GM19238 (cell line): ENCODE data around the gene GORASP2.
A peak's percentile ranks its signal among the peaks of the same experiment; 100 is the strongest.

Source experiments
- DNase-seq: peaks from one replicate; pipeline ENCODE4 v3.0.0; 2011; ENCODE audit warnings: low spot score; ENCODE audit not compliant: insufficient read length

GORASP2 gene

DNA sequence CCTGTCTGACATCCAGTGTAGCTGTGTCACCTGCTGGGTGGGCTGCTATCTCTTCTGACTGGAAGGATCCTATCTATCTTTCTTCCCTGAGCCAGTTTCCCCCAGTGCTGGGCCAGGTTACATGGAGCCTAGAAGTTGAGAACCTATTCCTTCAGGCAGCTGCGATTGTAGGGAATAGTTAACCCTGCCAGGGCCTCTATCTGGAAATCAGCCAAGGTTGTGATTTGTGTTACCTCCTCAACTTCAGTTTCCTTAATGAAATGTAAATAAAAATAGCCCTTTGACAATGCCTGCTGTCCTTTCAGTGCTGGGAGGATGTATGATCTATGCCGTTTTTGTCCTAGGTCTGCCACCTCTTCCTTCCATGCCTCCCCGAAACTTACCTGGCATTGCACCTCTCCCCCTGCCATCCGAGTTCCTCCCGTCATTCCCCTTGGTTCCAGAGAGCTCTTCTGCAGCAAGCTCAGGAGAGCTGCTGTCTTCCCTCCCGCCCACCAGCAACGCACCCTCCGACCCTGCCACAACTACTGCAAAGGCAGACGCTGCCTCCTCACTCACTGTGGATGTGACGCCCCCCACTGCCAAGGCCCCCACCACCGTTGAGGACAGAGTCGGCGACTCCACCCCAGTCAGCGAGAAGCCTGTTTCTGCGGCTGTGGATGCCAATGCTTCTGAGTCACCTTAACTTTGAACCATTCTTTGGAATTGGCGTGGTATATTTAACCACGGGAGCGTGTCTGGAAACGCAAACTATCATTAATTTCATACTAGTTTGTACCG, 36.6 kb downstream of the GORASP2 start:
- DNase-seq, result no peak

DNA sequence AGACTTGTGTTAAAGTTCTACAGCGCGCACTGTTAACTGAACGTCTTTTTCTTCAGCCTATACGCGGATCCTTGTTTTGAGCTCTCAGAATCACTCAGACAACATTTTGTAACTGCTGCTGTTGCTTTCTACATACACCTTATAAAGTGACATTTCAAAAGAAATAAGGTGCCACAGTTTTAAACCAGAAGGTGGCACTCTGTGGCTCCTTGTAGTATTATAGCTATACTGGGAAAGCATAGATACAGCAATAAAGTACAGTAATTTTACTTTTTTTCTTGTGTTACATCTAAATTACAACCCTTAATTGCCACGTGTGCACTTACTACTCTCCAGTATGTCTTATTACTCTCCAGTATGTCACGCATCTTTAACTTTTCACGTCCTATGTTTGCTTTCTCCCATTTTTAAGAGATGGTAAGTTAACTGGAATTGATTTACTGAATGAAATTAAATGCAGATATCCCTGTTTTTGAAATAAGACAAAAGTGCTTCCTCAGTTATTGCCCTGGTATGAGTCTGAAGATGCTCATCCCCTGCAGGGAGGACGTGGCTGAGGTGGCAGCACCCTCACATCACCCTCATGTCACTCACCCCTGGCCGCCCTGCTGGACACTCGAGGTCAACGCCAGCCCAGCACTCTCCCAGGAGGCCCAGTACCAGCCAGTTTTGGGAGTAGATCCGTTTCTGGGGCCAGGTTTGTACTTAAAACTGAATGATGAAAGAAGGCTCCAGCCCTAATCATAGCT, 37.8 kb downstream of the GORASP2 start:
- no peak for DNase-seq

DNA sequence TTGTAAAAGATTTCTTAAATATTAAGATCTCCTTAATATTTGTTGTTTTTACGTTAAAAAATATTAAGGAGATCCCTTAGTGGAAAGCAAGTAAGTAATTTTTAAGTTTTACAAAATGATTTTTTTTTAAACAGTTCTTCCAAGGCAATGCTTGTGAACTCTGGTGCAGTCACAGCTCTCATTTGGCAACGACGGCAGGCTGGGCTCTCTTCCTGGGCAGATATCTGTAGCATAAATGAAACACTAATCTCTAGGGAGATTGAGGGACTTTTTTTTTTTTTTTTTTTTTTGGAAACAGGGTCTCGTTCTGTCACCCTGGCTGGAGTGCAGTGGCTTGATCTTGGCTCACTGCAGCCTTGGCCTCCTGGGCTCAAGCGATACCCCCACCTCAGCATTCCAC, 38.5 kb downstream of the GORASP2 start:
- no peak for DNase-seq

DNA sequence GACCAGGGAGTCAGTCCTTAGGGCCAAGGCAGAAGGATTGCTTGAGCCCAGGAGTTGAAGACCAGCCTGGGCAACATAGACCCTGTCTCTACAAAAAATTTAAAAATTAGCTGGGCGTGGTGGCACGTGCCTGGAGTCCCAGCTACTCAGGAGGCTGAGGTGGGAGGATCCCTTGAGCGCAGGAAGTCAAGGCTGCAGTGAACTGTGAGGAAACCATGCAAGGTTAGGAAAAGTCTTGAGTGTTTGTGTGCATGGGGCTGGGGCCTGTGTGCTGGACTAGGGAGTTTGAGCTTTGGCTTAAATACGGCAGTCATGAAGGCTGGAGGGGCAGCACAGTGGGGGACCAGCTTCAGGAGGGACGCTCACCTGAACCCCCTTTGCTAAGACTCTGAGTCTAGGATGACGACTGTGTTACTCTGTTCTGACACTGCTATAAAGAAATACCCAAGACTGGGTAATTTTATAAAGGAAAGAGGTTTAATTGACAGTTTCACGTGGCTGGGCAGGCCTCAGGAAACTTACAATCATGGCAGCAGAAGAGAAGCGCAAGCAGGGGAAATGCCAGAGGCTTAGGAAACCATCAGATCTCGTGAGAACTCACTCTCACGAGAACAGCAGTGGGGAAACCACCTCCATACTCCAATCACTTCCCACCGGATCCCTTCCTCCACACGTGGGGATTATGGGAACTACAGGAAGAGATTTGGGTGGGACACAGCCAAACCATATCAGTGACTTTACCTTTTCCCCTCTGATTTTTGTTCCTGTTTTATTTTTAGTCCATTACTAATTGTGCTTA, 39.4 kb downstream of the GORASP2 start:
- no peak for DNase-seq

DNA sequence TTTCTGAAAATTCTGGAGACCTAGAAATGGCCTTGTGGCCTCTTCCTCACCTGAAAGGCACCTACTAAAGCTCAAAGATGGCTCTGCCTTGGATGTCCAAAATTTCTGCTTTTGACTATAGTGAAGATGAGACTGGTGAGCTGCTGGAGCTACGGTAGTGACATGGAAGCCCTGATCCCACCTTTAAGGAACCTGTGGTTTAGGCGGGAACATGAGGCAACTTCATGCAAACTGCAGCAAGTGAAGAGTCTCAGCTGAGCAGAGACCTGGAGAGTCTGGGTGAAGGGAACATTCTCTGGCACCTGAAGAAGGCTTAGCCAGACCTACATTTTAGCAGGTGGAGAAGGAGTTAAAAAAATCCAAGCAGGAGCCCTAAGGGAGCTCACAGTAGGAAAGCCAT, 40.0 kb downstream of the GORASP2 start:
- DNase-seq, result no peak

DNA sequence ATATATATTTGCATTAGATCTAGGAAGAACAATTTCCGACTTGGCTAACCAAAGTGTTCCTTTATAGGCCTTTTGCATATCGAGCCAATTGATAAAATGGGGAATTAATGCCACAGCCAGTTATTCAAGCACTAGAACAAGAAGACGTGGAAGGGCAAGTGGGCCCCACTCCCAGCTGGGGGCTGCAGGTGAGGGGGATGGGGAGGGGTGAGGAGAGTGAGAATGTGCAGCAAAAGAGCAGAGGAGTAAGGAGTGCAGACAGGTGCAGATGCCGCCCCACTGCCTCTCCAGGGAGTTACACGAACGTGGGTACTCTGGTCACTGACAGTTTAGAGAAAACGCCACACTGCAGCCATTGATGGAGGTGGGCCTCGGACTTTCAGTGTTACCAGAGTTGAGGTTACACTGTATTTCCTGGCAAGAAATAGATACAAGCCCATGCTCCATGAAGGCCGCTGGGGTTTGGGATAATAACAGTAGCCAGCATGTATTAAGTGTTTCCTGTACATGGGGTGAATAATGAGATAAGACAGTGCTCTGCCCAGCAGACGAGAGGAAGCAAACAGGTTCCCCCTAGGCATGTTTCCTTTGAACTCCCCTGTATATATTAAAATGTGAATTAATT, 40.9 kb downstream of the GORASP2 start:
- no peak for DNase-seq

DNA sequence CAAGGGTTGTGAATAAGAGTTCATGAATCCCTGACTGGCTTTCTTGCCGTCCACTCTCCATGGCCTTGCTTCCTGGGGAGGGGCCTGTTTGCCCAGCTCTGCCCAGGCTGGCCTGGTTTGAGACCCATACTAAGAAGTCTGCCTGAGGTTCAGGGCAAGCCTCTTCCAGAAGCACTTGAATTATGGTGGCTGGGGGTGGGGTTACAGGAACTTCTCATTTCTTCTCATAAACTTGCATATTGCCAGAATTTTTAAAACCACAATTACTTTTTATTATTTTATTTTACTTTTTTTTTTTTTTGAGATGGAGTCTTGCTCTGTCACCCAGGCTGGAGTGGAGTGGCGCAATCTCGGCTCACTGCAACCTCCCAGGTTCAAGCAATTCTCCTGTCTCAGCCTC, 42.0 kb downstream of the GORASP2 start:
- DNase-seq, result no peak

DNA sequence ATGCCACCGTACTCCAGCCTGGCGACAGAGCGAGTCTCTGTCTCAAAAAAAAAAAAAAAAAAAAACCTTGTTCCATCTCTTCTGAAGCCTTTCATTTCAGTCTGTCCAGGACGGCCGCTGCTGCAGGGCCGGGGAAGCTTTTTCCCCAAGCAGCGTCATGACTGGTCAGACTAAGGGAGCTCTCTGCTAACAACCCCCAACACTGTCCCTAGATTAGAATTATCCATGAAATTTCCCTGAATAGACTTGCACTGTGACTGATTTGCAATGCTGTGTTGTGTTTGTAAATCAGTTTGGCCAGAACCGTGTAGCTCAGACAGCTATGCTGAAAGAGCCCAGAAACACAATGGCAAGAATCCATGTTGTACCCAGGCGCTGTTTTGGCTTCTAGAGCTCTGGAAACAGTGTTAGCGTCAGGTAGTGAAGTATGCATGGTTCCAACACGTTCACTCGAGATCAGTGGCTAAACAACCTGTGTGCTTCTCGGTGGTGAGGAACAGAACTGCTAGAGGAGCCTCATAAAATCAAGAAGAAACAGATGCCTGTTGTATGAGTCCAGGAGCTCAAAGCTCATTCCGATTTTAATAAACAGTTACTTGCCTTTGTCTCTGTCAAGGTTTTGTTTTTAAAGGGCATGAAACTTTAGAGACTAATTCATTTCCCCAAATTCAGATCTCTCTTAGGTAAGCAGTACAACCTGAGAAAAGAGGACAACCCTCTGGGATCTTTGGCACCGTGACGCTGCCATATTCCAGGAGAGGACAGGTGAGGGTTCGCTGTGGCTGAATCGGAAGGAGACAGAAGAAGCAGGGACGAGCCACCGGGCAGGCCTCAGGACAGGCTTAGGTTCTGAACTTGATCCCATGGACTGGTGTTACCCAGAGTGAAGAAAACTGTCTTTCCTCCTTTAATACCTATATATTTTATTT, 43.5 kb downstream of the GORASP2 start:
- no peak for DNase-seq

DNA sequence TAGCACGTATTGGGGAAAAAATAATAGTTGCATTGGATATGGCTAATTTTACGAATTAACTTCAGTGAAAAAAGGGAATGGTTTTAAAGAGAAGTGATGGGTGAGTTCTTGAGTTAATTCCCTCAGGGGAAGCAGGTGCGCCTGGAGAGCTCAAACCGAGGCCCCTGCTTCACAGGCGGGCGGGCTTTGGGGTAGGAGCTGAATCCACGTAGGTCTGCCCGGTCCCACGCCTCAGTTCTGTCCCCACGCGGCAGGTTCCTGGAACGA, 44.1 kb downstream of the GORASP2 start:
- DNase-seq, result no peak

DNA sequence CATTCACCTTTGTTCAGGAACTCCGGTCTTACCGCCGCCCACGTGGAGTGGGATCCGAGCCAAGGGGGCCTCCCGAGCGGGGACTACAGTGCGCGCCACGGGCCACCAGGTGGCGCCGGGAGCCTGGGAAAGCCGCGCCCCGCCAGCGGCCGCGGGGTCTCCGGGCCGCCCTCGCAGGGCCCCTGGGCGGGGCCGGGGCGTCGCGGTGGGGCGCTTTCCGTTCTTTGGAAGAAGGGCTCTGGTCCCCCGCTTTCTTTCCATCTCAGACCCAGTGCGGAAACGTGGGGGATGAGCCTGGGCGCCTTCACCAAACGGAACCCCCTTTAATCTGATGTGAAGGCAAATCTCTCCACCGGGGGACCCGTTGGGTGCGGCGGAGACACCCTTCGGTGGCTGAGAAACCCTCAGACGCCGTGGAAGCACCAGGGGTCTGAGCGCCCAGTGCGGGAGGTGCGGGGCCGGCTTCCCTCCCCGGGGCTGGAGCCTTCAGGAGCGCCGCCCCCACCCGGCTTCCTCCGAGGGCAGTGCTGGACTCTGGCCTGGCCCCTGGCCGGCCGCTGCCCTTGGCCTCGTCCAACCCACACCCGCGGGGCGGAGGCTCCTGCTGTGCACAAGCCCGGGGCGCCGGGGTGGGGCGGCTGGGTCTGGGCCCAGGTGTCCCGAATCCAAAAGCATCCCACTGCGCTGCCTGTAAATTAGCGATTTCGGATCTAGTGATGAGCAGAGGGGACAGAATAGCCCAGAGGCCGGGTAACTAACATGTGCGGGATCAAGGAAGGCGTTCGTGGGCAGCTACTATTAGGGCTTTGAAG, 44.6 kb downstream of the GORASP2 start:
- DNase-seq, result peak; percentile 90

DNA sequence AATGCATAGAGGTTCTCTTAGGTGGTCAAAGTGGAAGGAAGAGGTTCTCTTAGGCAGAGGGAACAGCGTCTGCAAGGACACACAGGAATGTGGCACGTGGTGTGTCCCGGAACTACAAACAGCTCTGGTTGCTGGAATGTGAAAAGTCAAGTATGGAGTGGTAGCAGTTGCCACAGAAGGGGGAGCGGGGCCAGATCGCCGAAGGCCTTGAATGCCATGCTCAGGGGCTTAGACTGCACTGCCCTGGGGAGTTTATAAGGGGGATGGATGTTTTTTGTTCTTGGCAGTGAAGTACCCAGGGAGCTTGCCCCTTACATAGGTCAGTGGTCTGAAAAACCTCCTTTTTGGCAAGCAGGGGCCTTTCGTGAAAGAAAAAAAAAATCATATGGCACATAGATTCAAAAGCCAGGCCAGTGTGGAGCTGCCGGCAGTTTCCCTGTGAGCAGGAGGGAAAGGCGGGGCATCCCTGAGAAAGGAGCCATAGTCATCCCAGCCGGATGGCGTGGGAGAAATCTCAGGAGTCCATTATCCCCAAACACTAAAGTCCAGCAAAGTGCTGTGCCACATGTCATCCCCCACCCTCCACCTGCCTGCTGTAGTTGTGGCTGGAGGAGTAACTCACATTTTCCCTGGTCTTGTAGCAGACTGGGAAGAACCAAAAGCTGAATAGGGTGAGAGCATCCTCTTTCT, 45.4 kb downstream of the GORASP2 start:
- no peak for DNase-seq

DNA sequence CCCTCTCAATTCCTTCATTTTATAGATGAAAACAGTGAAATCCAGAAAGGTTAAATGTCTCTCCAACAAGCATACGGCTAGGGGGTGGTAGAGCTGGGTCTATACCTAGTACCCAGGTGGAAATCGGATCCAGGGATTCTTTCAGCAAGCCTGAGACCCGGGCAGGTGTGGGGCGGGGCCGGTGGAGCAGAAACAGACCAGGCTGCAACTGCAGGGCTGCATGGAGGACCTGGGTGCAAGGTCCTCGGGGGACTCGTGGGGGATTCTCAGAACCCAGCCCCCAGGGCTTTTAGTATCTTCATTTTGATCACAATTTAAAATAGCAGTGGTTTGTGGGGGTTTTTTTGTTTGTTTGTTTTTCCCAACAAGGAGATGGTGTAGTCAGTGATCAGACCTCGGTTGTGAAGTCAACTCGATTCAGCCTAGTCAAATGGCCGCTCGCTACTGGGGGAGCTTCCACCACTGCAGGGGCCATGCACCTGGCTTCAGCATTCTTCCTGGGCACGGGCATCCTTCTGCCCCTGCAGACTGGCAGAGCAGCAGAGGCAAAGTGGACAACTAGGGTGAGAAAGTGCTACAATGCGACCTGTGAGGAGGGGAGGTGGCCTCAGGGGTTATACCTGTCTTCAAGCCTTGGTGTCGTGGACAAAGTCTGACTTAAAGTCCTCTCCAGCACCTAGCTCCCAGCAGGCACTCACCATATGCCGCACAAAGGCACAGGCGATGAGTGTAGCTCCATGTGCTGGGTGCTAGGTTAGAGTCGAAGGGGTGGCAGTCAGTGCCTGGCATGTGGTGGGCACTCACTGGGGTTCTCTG, 46.3 kb downstream of the GORASP2 start:
- no peak for DNase-seq

DNA sequence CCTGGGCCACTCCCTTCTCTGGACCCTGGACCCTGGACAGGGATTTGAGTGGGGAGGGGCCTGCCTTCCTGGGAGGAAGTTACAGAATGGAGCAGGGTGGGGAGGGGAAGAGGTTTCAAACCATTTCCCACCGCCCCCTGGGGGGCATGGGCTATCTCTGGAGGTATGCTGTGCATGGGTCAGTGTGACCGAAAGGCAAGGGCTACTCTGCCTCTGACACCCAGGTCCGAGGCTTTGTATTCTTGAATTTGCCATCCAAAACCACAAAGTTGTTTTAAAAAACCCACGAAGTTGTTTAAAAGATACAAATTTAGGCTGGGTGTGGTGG, 46.9 kb downstream of the GORASP2 start:
- no peak for DNase-seq

DNA sequence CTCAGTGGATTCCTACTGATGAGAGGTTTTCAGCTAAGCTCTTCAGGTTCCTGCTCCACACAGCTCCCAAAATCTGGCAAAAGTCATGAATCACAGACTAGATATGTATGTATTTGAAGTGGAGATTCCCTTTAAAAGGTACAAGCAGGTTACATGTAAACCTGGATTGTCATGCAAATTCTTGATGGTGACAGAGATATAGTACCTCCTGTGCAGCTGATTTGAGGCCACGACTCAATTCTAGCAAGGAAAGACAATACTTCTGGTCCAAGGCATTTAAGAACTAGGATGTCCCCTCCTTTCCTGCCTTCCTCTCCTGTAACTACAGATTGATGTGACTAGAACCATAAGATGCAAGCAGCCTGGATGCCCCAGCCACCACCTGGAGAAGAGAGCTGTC, 55.0 kb downstream of the GORASP2 start:
- no peak for DNase-seq

DNA sequence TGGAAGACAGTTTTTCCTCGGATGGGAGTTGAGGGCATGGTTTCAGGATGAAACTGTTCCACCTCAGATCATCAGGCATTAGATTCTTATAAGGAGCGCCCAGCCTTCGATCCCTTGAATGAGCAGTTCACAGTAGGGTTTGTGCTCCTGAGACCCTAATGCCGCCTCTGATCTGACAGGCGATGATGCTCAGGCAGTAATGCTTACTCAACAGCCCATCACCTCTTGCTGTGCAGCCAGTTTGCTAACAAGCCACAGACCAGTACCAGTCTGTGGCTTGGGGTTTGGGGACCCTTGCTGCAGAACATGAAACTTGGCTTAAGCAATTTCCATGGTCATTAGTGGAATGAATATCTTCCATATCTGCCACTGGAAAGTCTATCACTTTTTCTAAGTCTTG, 56.4 kb downstream of the GORASP2 start:
- no peak for DNase-seq

DNA sequence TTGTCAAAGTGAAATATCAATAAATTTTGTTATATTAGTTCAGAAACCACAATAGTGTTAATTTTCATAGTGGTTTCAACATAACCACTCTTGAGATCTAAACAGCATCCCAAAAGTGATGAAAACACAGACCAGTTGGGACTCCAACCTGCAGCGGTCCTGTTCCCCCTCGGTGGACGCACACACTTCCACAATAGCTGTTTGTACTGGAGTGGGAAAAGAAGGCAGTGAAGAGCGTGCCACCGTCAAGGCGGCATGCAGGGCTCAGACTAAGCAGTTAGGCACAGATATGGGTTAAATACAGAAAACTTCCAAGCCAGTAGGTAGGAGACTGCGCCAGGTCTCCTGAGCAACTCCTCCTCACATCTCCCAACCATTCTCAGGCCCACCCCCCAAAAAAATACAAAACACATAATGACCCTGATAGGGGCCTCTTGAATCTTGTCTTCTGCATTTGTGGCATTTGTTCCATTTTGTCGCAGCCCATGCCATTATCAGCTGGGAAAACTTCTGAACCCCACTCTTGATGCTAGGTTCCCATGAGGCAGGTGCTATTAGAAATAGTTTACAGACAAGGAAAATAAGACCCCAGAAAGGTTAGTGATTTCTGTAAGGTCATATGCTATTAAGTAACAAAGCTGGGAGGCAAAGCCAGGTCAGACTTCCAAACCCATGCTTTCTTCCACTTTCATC, 57.7 kb downstream of the GORASP2 start:
- no peak for DNase-seq

DNA sequence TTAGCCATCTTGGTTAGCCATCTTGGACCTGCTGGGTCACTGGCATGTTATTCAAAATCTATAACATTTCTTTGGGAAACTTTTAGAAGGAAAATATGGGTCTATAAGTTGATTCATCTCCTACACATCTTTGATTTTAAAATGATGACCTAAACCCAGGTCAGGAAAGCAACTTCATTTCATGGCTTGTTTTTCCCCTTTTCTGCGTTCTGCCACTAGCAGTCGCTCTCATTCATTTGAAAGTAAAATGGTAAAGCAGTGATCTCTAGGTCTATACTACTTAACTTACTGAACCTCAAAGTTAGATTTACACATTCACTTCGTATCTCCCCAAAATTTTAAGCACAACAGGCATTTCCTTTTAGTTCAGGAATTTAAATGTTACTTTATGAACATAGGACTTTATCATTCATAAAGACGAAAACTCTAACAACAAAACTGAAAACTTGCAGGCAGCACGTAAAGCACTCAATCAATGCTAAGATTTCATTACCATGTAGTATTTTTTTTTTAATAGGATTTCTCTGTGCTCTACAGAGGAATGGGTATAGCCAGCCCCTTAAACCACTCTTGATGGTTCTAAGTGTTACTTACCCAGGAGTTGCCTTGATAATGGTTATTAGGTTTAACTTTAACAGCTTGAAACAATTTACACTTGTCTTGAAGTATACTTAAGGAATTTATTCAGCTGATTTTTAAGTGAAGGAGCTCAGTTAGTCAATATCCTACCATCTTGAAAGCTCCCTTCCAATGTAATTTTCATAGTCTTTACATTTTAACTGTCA, 62.5 kb downstream of the GORASP2 start:
- DNase-seq, result no peak
